Ascending aorta (tissue), 2 donors: Measurements from ENCODE around the gene SMC3. TPM values are rescaled to one million over a fixed set of nuclear protein-coding genes. Genes with fewer than 3 reads are reported as not detected.
"Not testable (repeated sequence)": the region's sequence is repeated elsewhere in the genome, so short reads cannot be mapped to it uniquely, and the experiment has no call there.

Source experiments
- DNase-seq, 2 donors: peaks; one replicate each; pipeline ENCODE4 v3.0.0-alpha.2; 2019; ENCODE audit warnings: low spot score in 2 of 2
- H3K27ac ChIP-seq, 2 donors: fragments of 200-600 bp; sonication (generic); one replicate each; pipeline ENCODE4 v1.5.1; 2016 to 2017; ENCODE audit warnings: mild to moderate bottlenecking in 1 of 2
- H3K27me3 ChIP-seq: fragments of 200-600 bp; sonication (generic); one replicate; pipeline ENCODE4 v1.5.1; 2017
- H3K36me3 ChIP-seq, 2 donors: fragments of 200-600 bp; sonication (generic); one replicate each; pipeline ENCODE4 v1.5.1; 2016
- H3K4me1 ChIP-seq, 2 donors: fragments of 200-600 bp; sonication (generic); one replicate each; pipeline ENCODE4 v1.5.1; 2016 to 2017; ENCODE audit warnings: mild to moderate bottlenecking in 1 of 2
- H3K4me3 ChIP-seq, 2 donors: fragments of 200-600 bp; sonication (generic); one replicate each; pipeline ENCODE4 v1.5.1; 2016 to 2017; ENCODE audit warnings: mild to moderate bottlenecking in 1 of 2
- H3K9me3 ChIP-seq, 2 donors: fragments of 200-600 bp; sonication (generic); one replicate each; pipeline ENCODE4 v1.5.1; 2016
- intact Hi-C: fragments of 100-400 bp; cut with DNase I; formaldehyde crosslinking; loops from one replicate; pipeline ENCODE4 v1.15.1; 2023
- total RNA-seq: library from RNA; depleted of rRNA; stranded (reverse); fragments of >200 nt; gene quantifications from one replicate; pipeline ENCODE4 v1.1.0, GENCODE V29; 2016
- TF ChIP-seq, protein P1 (sequence below), 3 experiments: fragments of 200-600 bp in 2 of 3; fragments of 450-650 bp in 1 of 3; sonication (generic) in 2 of 3; IDR thresholded peaks; one replicate each; pipeline ENCODE4 v1.5.1; 2016 to 2019; ENCODE audit warnings: antibody characterized with exemption in 3 of 3, mild to moderate bottlenecking in 1 of 3, moderate library complexity in 1 of 3

The SMC3 gene
- total RNA-seq, 1 donor from 2014 or later = 14.8 TPM

GRCh38 chr10:110619514-110620397 lies 52.3 kb downstream of the SMC3 start:
- intact Hi-C loops = no loop called here
- Histone ChIP-seq H3K9me3 (no peaks in the 10 kb centered on the region), H3K4me3 (no peak overlapping the region), H3K4me1 (no peaks in the 10 kb centered on the region), H3K27ac (no peak overlapping the region), H3K27me3 (no peaks in the 10 kb centered on the region), H3K36me3 (no peaks in the 10 kb centered on the region)
- no peak for DNase-seq
- TF ChIP-seq, protein P1, sequence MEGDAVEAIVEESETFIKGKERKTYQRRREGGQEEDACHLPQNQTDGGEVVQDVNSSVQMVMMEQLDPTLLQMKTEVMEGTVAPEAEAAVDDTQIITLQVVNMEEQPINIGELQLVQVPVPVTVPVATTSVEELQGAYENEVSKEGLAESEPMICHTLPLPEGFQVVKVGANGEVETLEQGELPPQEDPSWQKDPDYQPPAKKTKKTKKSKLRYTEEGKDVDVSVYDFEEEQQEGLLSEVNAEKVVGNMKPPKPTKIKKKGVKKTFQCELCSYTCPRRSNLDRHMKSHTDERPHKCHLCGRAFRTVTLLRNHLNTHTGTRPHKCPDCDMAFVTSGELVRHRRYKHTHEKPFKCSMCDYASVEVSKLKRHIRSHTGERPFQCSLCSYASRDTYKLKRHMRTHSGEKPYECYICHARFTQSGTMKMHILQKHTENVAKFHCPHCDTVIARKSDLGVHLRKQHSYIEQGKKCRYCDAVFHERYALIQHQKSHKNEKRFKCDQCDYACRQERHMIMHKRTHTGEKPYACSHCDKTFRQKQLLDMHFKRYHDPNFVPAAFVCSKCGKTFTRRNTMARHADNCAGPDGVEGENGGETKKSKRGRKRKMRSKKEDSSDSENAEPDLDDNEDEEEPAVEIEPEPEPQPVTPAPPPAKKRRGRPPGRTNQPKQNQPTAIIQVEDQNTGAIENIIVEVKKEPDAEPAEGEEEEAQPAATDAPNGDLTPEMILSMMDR (IDR thresholded peaks at IDR 0.05) = no peak

DNA sequence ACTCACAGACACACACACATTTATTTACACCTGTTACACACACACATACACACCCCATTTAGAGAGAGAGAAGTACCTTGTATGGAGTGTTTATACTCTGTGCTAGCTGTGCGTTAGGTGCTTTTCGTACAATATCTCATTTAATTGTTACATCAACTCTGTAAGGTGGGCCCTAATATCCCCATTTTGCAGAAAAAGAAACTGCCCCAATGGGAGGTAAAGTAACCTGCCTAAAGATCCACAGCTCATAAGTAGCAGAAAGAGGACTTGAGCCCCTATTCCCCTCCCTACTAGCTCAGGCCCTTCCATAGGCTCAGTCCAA lies 52.9 kb downstream of the SMC3 start:
- Histone ChIP-seq H3K9me3 (no peaks in the 10 kb centered on the region), H3K4me3 (no peak overlapping the region), H3K36me3 (no peaks in the 10 kb centered on the region), H3K27ac (no peak overlapping the region), H3K27me3 (no peaks in the 10 kb centered on the region), H3K4me1 (no peaks in the 10 kb centered on the region)
- TF ChIP-seq, protein P1 (IDR thresholded peaks at IDR 0.05) = no peak
- intact Hi-C loops = no loop called here
- DNase-seq = no peak

- H3K27ac ChIP-seq, intact Hi-C loops, H3K9me3 ChIP-seq: not testable (repeated sequence)
Observed at GRCh38 chr10:110623316-110623715, 55.8 kb downstream of the SMC3 start.

GRCh38 chr10:110625356-110625894 lies 57.9 kb downstream of the SMC3 start:
- no peak overlapping the region for H3K27ac ChIP-seq
- no peaks in the 10 kb centered on the region for H3K9me3 ChIP-seq
- no peaks in the 10 kb centered on the region for H3K27me3 ChIP-seq
- DNase-seq = no peak
- H3K4me3 ChIP-seq = no peak overlapping the region
- H3K4me1 ChIP-seq = peaks cover 0 to 6% of the 10 kb centered on the region in 2 donors
- TF ChIP-seq, protein P1 (IDR thresholded peaks at IDR 0.05) = no peak
- no peaks in the 10 kb centered on the region for H3K36me3 ChIP-seq
- intact Hi-C loops = loop anchor here (5.0 kb wide), 1 partner anchor 102 kb away; no protein-coding TSS in a partner anchor

More at GRCh38 chr10:110623316-110623715, 55.8 kb downstream of the SMC3 start:
- H3K27me3 ChIP-seq, H3K4me3 ChIP-seq, H3K4me1 ChIP-seq, H3K36me3 ChIP-seq, DNase-seq: not testable (repeated sequence)

- Histone ChIP-seq H3K9me3 (no peaks in the 10 kb centered on the region), H3K4me1 (peaks cover 0 to 6% of the 10 kb centered on the region in 2 donors), H3K27me3 (no peaks in the 10 kb centered on the region), H3K4me3 (no peak overlapping the region), H3K27ac (no peak overlapping the region), H3K36me3 (no peaks in the 10 kb centered on the region)
- no peak for DNase-seq
- TF ChIP-seq, protein P1 (IDR thresholded peaks at IDR 0.05) = no peak
- intact Hi-C loops = loop anchor here (5.0 kb wide), 1 partner anchor 101 kb away; no protein-coding TSS in a partner anchor
Observed at GRCh38 chr10:110625951-110626855, 58.7 kb downstream of the SMC3 start.
